Skeletal muscle cell (primary cell): ENCODE results near the gene ZNF749.
"Not testable (repeated sequence)": the region's sequence is repeated elsewhere in the genome, so short reads cannot be mapped to it uniquely, and the experiment has no call there.

Experiments used
- DNase-seq: peaks from one replicate; pipeline ENCODE4 v3.0.0-alpha.2; 2010; ENCODE audit warnings: low read depth
- H3K4me3 ChIP-seq: 2 replicates; pipeline ENCODE4 v1.5.1; 2011; ENCODE audit warnings: low read depth, mild to moderate bottlenecking, control low read depth, low read length, moderate library complexity

ZNF749 gene

DNA sequence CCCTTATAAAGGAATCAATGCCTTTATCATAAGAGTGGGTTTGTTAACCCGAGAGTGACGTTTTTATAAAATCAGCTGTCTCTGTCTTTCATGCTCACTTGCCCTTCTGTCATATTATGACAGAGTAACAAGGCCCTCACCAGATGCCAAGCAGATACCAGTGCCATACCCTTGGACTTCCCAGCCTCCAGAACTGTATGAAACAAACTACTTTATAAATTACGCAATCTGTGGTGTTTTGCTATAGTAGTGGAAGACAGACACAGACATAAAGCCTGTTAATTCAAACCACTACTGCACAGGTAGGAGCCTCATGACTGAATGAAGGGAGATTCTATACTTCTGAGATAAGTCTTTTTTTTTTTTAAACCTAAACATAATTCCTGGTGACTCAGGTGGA lies 17.2 kb downstream of the ZNF749 start:
- no peak for DNase-seq
- H3K4me3 ChIP-seq = no peak overlapping the region

GRCh38 chr19:57465680-57466381 lies 30.7 kb downstream of the ZNF749 start:
- H3K4me3 ChIP-seq = no peak overlapping the region
- no peak for DNase-seq

- DNase-seq = no peak
- H3K4me3 ChIP-seq = no peak overlapping the region
Observed at GRCh38 chr19:57466489-57466888, 31.4 kb downstream of the ZNF749 start.

DNA sequence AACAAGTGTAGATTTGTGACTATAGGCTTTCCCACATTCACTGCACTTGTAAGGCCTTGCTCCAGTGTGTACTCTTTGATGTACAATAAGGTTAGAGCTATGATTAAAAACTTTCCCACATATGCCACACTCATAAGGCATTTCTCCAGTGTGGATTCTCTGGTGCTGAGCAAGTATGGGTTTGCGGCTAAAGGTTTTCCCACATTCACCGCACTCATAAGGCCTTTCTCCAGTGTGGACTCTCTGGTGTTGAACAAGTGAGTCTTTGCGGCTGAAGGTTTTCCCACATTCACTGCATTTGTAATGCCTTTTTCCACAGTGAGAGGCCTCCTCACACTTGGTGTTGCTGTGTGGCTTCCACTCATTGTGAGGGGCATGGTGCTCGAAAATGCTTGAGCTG lies 38.5 kb downstream of the ZNF749 start:
- no peak overlapping the region for H3K4me3 ChIP-seq
- DNase-seq = no peak

DNA sequence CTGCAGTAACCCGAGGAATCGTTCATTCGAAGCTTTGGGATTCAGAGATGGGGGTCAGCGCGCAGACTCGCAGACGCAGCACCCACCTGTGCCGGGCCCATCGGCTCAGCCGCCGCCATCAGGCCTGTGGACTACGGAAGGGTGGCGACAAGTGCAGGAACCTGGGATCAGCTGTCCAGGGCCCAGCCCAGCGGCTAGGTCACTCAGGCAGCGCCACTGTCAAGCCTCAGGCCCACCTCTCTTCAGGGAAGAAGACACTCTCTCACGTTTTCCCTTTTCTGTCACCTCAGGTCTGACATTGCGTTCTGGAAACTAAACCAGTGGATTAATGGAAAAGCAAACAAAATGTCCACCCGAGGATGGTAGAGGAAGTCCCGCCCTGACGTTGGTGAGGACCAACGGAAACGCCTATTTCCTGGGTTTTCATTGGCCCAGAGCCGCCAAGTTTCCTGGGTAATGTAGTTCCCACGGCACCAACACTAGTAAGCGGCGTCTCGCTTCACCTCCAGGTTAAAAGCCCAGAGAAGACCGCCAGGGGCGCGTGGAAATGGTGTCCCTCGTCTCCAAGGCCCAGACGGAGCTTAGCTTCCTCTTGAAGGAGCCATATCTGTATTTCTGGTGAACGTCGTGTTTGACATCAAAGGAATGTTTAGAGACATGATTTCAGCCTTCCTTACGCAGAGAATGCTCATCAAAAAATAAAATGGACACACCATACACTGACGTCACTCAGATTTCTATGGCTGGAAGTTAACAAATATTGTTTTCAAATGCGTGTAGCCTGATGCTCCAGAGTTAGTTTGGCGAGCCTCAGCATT lies 42.3 kb downstream of the ZNF749 start, which contains the start of gene ZNF772:
Gene ZNF772 (minus strand): TSS at position 376 of the 818 bp plus-strand sequence. CDS start 257 bp downstream, at position 119.
- H3K4me3 ChIP-seq = peak within 1 kb of the TSS; percentile 70
- DNase-seq = peak; percentile 57

- H3K4me3 ChIP-seq = peak within 1 kb of the TSS; percentile 75
- peak; percentile 45 for DNase-seq
Observed at GRCh38 chr19:57487477-57488298, 52.6 kb downstream of the ZNF749 start, which contains the start of gene ZNF419. ZNF419 (plus strand) TSS chr19:57487750; CDS start chr19:57487951, 201 bp downstream.

- not testable (repeated sequence) for DNase-seq
- H3K4me3 ChIP-seq = peak overlapping the region; percentile 49
Observed at GRCh38 chr19:57488299-57488644, 53.1 kb downstream of the ZNF749 start.
